ENCODE results near the gene PPP1R37.

GRCh38 chr19:45147835-45148676, 55.1 kb downstream of the PPP1R37 start:
- TF ChIP-seq, protein P1, sequence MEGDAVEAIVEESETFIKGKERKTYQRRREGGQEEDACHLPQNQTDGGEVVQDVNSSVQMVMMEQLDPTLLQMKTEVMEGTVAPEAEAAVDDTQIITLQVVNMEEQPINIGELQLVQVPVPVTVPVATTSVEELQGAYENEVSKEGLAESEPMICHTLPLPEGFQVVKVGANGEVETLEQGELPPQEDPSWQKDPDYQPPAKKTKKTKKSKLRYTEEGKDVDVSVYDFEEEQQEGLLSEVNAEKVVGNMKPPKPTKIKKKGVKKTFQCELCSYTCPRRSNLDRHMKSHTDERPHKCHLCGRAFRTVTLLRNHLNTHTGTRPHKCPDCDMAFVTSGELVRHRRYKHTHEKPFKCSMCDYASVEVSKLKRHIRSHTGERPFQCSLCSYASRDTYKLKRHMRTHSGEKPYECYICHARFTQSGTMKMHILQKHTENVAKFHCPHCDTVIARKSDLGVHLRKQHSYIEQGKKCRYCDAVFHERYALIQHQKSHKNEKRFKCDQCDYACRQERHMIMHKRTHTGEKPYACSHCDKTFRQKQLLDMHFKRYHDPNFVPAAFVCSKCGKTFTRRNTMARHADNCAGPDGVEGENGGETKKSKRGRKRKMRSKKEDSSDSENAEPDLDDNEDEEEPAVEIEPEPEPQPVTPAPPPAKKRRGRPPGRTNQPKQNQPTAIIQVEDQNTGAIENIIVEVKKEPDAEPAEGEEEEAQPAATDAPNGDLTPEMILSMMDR (conservative IDR thresholded peaks at IDR 0.05 in 1 of 2, IDR thresholded peaks at IDR 0.05 in 1 of 2; ENCODE audit: low read depth in 1 of 2, low read length in 2 of 2): no peak
- TF ChIP-seq EZH2 (IDR thresholded peaks at IDR 0.05; ENCODE audit: low read length, missing control alignments): no peak

Measured in fibroblast of lung (primary cell).